Endothelial cell of umbilical vein (primary cell): ENCODE data around the gene CUX1. TPM values are rescaled to one million over a fixed set of nuclear protein-coding genes. Genes with fewer than 3 reads are reported as not detected.

ENCODE experiments used
- BruUV-seq: library from RNA; stranded (reverse); fragments of 400-500 nt; replicated peaks from 2 replicates; lab custom pipeline; 2021; lab: Mats Ljungman, UMichigan
- CTCF ChIA-PET: fragments of 300-600, 350-600 bp; sonication (Branson Sonifier 250); formaldehyde crosslinking; loops from one replicate; lab custom pipeline; 2021; ENCODE audit warnings: antibody characterized with exemption, inconsistent platforms; lab: Charles Lee
- POLR2A ChIA-PET: fragments of 300-600, 350-600 bp; sonication (Branson Sonifier 250); formaldehyde crosslinking; loops from one replicate; lab custom pipeline; 2021; ENCODE audit warnings: antibody characterized with exemption, inconsistent platforms; lab: Charles Lee
- DNase-seq: peaks from one replicate; pipeline ENCODE4 v3.0.0-alpha.2; 2011; ENCODE audit warnings: low read depth, low spot score
- FAIRE-seq: peaks from 2 replicates; lab custom pipeline; 2011; peaks lifted over from hg19 to GRCh38; lab: Jason Lieb, UNC
- H2AFZ ChIP-seq: 2 replicates; pipeline ENCODE4 v1.6.0; 2012; ENCODE audit warnings: low read depth, low read length, control low read depth, inconsistent platforms
- H3K27ac ChIP-seq: 2 replicates; pipeline ENCODE4 v1.5.1; 2011; ENCODE audit warnings: low read depth, mild to moderate bottlenecking, control low read depth, low read length, moderate library complexity; ENCODE audit not compliant: insufficient read depth
- H3K27me3 ChIP-seq, 2 experiments: 2 replicates each; pipeline versions ENCODE4 v1.6.0 to v1.6.1; 2011; ENCODE audit warnings: low read length in 2 of 2, mixed read lengths in 1 of 2; ENCODE audit not compliant: control insufficient read depth in 2 of 2, insufficient read depth in 2 of 2
- H3K36me3 ChIP-seq, 2 experiments: 2 replicates in 1 of 2; 3 replicates in 1 of 2; pipeline ENCODE4 v1.5.1; 2011; ENCODE audit warnings: low read length in 2 of 2, mild to moderate bottlenecking in 1 of 2, moderate library complexity in 1 of 2; ENCODE audit not compliant: control insufficient read depth in 2 of 2, insufficient read depth in 2 of 2; ENCODE audit errors: extremely low read depth in 1 of 2
- H3K4me1 ChIP-seq: 3 replicates; pipeline ENCODE4 v1.5.1; 2011; ENCODE audit warnings: mild to moderate bottlenecking, low read length; ENCODE audit not compliant: control insufficient read depth, insufficient read depth; ENCODE audit errors: extremely low read depth
- H3K4me2 ChIP-seq: 2 replicates; pipeline ENCODE4 v1.6.1; 2011; ENCODE audit warnings: low read length, control low read depth, mixed read lengths; ENCODE audit not compliant: insufficient read depth
- H3K4me3 ChIP-seq, 3 experiments: fragments of 200-600 bp in 1 of 3; sonication (generic), shearing (Covaris generic) in 1 of 3; replicated peaks in 1 of 3; 2 replicates each; pipeline ENCODE4 v1.5.1; 2011 to 2016; ENCODE audit warnings: control low read depth in 3 of 3, low read length in 3 of 3, mild to moderate bottlenecking in 2 of 3, inconsistent platforms in 1 of 3, low read depth in 1 of 3, moderate library complexity in 1 of 3; ENCODE audit not compliant: insufficient read depth in 1 of 3
- H3K79me2 ChIP-seq: 2 replicates; pipeline ENCODE4 v1.6.0; 2012; ENCODE audit warnings: low read length, inconsistent platforms; ENCODE audit not compliant: control insufficient read depth, insufficient read depth
- H3K9ac ChIP-seq: replicated peaks from 2 replicates; pipeline ENCODE3; 2011; ENCODE audit warnings: low read length, control low read depth; ENCODE audit not compliant: insufficient read depth; ENCODE audit errors: extremely low read depth
- H3K9me1 ChIP-seq: replicated peaks from 3 replicates; pipeline ENCODE4 v1.6.0; 2011; ENCODE audit warnings: mild to moderate bottlenecking, low read length; ENCODE audit not compliant: control insufficient read depth, insufficient read depth; ENCODE audit errors: extremely low read depth
- H3K9me3 ChIP-seq: replicated peaks from 2 replicates; pipeline ENCODE4 v1.5.1; 2012; ENCODE audit warnings: low read length, inconsistent platforms; ENCODE audit not compliant: control insufficient read depth, insufficient read depth
- H4K20me1 ChIP-seq: replicated peaks from 2 replicates; pipeline ENCODE3; 2011; ENCODE audit warnings: mild to moderate bottlenecking, low read length; ENCODE audit not compliant: control insufficient read depth, insufficient read depth; ENCODE audit errors: extremely low read depth
- CTCF ChIP-seq, 2 donors: IDR thresholded peaks; 1 replicate in 1 of 2; 2 replicates in 1 of 2; pipeline ENCODE4 v1.5.1; 2011; ENCODE audit warnings: low read length in 2 of 2, mild to moderate bottlenecking in 2 of 2, moderate library complexity in 2 of 2, control low read depth in 1 of 2, inconsistent platforms in 1 of 2, low read depth in 1 of 2; ENCODE audit not compliant: insufficient read depth in 1 of 2; ENCODE audit errors: extremely low read depth in 1 of 2
- EZH2 ChIP-seq: IDR thresholded peaks from 2 replicates; pipeline ENCODE4 v1.6.1; 2012; ENCODE audit warnings: borderline replicate concordance, low read depth, mild to moderate bottlenecking, moderate library complexity, low read length, inconsistent platforms; ENCODE audit not compliant: severe bottlenecking
- FOS ChIP-seq: IDR thresholded peaks from 2 replicates; pipeline ENCODE4 v1.6.1; 2011; ENCODE audit warnings: mild to moderate bottlenecking, low read length, moderate library complexity, borderline replicate concordance; ENCODE audit not compliant: insufficient read depth
- GATA2 ChIP-seq: IDR thresholded peaks from 2 replicates; pipeline ENCODE4 v1.7.0; 2011; ENCODE audit warnings: low read depth, mild to moderate bottlenecking, moderate library complexity, mixed read lengths, low read length; ENCODE audit not compliant: insufficient read length, insufficient read depth
- JUN ChIP-seq: IDR thresholded peaks from 2 replicates; pipeline ENCODE4 v1.6.1; 2011; ENCODE audit warnings: borderline replicate concordance, low read depth; ENCODE audit not compliant: insufficient read length, insufficient read depth
- MAX ChIP-seq: IDR thresholded peaks from 2 replicates; pipeline ENCODE4 v1.6.1; 2011; ENCODE audit not compliant: insufficient read depth, insufficient read length
- MYC ChIP-seq: IDR thresholded peaks from one replicate; pipeline ENCODE4 v1.6.1; 2011; ENCODE audit warnings: mild to moderate bottlenecking, low read depth, low read length
- POLR2A ChIP-seq: IDR thresholded peaks from 2 replicates; pipeline ENCODE4 v1.6.1; 2012; ENCODE audit warnings: low read depth, mild to moderate bottlenecking, control low read depth, low read length
- POLR2AphosphoS5 ChIP-seq: IDR thresholded peaks from 2 replicates; pipeline ENCODE4 v1.6.1; 2012; ENCODE audit warnings: low read depth, mild to moderate bottlenecking, control low read depth, low read length, moderate library complexity; ENCODE audit not compliant: insufficient read depth
- dilution Hi-C: fragments of 300-500 bp; cut with MboI; formaldehyde crosslinking; loops from one replicate; pipeline ENCODE4 v1.15.0; 2019; ENCODE audit warnings: low sequenced_read_pairs; ENCODE audit not compliant: extremely low pct_ligation_motif_present
- intact Hi-C: fragments of 100-400 bp; cut with micrococcal nuclease; formaldehyde crosslinking; loops from one replicate; pipeline ENCODE4 v1.10.0; 2022
- polyA plus RNA-seq, 4 experiments: library from polyadenylated mRNA; depleted of rRNA in 3 of 4; stranded (reverse) in 3 of 4; unstranded in 1 of 4; fragments of >200 nt; gene quantifications; 2 replicates each; pipeline versions ENCODE4 v1.2.1 to v1.2.3, GENCODE V29; 2011 to 2012; ENCODE audit warnings: missing spikeins in 1 of 4
- total RNA-seq: library from RNA; stranded (reverse); gene quantifications from 2 replicates; pipeline ENCODE4 v1.2.3, GENCODE V29; 2021

CUX1 gene
- total and polyA plus RNA-seq, 2 donors (not counting 3 experiments of a cell fraction or from before 2014, with no cell fraction given) = 13.8 to 49.8 TPM

DNA sequence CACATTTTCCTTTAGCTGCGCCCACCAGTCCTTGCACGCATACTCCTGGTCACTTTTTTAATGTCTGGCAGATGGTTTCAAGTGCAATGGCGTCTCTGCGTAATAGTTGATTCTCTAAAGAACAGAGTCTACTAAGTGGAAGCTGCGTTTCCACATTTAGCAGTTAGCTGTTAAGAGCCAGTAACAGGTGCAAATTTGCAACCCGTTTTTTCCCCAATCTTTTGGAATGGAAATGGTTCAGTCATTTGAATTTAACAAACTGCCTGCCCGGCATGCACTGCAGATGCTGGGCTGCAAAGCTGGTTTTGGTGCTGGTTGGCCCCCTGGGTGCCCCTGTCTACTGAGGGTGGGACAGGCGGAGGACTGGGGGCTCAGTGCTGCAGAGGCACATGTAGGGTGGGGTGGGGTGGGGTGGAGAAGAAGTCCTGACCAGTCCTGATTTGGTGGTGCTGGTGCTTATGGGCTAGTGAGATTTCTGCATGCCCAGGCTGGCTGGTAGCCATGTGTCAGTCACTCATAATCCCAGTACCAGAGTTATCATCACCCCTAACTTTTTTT lies 43.9 kb downstream of the CUX1 start:
- Histone ChIP-seq H3K79me2 (peaks cover 17% of the 10 kb centered on the region), H3K4me2 (no peak overlapping the region), H3K9me1 (no peaks in the 10 kb centered on the region), H2AFZ (no peak overlapping the region), H4K20me1 (no peaks in the 10 kb centered on the region), H3K27me3 (no peaks in the 10 kb centered on the region), H3K27ac (no peak overlapping the region), H3K9me3 (no peaks in the 10 kb centered on the region), H3K9ac (no peak overlapping the region), H3K36me3 (no peaks in the 10 kb centered on the region), H3K4me3 (no peak overlapping the region), H3K4me1 (peaks cover 19% of the 10 kb centered on the region)
- ChIA-PET POLR2A (no interaction called here), CTCF (interaction anchor here (0.7 to 1.8 kb wide), 2 partner anchors 16 to 21 kb away, joined by 3 to 5 read pairs; no protein-coding TSS in a partner anchor)
- intact Hi-C loops (no loop called here), dilution Hi-C loops (no loop called here)
- no peak for TF ChIP-seq MAX
- TF ChIP-seq FOS = no peak
- TF ChIP-seq POLR2AphosphoS5 = no peak
- no peak for TF ChIP-seq POLR2A
- TF ChIP-seq EZH2 = no peak
- TF ChIP-seq CTCF (IDR thresholded peaks at IDR 0.05; ENCODE audit: extremely low read depth in 1 of 2, insufficient read depth in 1 of 2, low read depth in 1 of 2, low read length in 2 of 2) = no peak
- TF ChIP-seq GATA2 = no peak
- TF ChIP-seq MYC = no peak
- no peak for TF ChIP-seq JUN
- no TSS peak for BruUV-seq
- no peak for DNase-seq
- FAIRE-seq = no peak
